ENCODE data around the gene WDR74. TPM values are rescaled to one million over a fixed set of nuclear protein-coding genes. Genes with fewer than 3 reads are reported as not detected.
A peak's percentile ranks its signal among the peaks of the same experiment; 100 is the strongest.

WDR74 gene
- total RNA-seq, 1 experiment from 2014 or later: 56.6 TPM

DNA sequence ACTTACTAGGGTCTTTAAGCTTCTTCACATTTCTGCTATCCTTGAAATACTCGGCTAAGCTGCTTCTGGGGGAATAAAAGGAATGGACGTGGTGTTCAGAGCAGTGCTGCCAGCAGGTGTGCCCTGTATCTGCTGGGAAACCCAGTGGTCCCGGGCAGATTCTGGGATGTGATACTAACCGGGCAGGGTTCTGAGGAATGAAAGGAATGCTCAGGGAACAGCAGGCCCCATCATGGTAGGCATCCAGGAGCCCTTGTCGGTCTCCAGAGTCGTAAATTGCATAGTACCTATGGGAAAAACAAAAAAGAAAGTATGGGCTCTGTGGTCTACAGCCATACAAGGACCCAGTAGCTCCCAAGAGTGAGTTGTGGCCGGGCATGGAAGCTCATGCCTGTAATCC is 43.1 kb downstream of the WDR74 start:
- DNase-seq (ENCODE audit: low read depth): no peak

GRCh38 chr11:62794201-62794775 is 45.1 kb downstream of the WDR74 start:
- no peak for DNase-seq (ENCODE audit: low read depth)

- DNase-seq (ENCODE audit: low read depth): no peak
Observed at GRCh38 chr11:62792202-62792575, 47.2 kb downstream of the WDR74 start.

- peak; percentile 76 for DNase-seq (ENCODE audit: low read depth)
Observed at GRCh38 chr11:62791501-62792201, 47.7 kb downstream of the WDR74 start, which contains the start of gene TMEM223. TMEM223 (minus strand) TSS chr11:62792006; CDS start chr11:62791994, 12 bp downstream.

GRCh38 chr11:62789576-62789975 is 49.8 kb downstream of the WDR74 start:
- no peak for DNase-seq (ENCODE audit: low read depth)

DNA sequence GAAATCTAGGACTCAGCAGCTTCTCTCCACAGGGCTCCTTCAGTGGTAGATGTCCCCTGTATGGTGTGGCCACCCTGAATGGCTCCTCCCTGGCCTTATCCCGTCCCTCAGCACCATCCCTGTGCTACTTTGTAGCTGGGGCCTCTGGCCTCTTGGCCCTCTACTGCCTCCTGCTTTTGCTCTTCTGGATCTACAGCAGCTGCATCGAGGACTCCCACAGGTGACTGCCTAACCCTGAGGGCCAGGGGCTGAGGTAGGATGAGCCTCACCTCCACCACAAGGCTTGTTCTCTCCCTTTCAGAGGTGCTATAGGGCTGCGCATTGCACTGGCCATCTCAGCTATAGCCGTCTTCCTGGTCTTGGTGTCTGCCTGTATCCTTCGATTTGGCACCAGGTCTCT is 50.4 kb downstream of the WDR74 start:
- no peak for DNase-seq (ENCODE audit: low read depth)

DNA sequence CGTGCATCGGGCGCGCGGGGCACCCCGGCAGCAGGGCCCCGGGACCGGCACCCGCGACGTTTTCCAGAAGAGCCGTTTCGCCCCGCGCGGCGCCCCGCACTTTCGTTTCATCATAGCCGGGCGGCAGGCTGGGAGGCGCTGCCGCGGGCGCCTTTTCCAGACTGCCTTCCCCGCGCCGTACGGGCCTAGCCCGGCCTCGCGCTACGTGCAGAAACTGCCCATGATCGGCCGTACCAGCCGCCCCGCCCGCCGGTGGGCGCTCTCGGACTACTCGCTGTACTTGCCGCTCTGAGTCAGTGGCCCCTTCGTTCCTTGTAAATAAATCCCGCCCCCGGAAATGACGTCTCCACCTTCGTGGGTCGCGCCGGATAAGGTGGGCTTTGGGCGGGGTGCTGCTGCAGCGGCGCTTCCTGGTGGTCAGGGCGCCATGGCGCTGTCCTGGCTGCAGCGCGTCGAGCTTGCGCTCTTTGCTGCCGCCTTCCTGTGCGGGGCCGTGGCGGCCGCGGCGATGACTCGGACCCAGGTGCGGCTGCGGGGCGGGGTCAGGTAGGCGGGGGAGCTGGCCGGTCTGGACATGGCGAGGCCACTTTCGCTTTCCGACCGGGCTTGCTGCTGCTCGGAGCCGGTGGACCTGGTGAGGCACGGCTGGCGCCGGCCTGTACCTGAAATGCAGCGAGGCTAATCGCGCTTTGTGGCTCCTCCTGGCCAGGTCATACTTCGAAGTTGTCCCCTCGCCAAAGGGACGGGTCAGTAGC is 52.2 kb downstream of the WDR74 start, which contains the start of gene TMEM179B:
Gene TMEM179B, plus strand, starts transcription at position 398 of the 755 bp plus-strand sequence. Its CDS starts 30 bp downstream, at position 428.
- DNase-seq (ENCODE audit: low read depth): peak; percentile 98

DNA sequence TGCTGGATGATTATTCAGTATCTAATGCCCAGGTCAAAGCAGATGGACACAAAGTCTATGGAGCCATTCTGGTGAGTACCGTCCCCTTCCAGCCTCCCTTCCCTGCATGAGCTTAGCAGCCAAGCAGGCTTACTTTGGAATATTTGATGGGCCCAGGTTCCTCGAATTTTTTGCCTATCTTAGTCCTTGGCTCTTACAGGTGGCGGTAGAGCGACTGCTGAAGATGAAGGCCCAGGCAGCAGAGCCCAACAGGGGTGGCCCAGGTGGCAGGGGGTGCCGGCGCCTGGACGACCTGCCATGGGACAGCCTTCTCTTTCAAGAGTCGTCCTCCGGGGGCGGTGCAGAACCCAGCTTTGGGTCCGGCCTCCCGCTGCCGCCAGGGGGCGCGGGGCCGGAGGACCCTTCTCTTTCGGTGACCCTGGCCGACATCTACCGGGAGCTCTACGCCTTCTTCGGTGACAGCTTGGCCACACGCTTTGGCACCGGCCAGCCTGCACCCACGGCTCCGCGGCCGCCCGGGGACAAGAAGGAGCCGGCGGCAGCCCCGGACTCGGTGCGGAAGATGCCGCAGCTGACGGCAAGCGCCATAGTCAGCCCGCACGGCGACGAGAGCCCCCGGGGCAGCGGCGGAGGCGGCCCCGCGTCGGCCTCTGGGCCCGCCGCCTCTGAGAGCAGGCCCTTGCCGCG is 52.9 kb downstream of the WDR74 start:
- peak; percentile 77 for DNase-seq (ENCODE audit: low read depth)

Other genes starting within 250 kb of the WDR74 start
- gene TUT1, start 248.1 kb downstream of the WDR74 start, total RNA-seq (2014; rRNA removed): 9.0 and 9.8 TPM in 2 replicates
- 142 and 149 TPM in 2 replicates for gene MTA2, start 237.7 kb downstream of the WDR74 start, total RNA-seq (2014; rRNA removed)
- gene EML3, start 226.8 kb downstream of the WDR74 start, total RNA-seq (2014; rRNA removed): 41.5 and 46.8 TPM in 2 replicates
- 8.9 and 10.3 TPM in 2 replicates for gene ROM1, start 226.3 kb downstream of the WDR74 start, total RNA-seq (2014; rRNA removed)
- gene B3GAT3, start 217.6 kb downstream of the WDR74 start, total RNA-seq (2014; rRNA removed): 74.1 and 92.8 TPM in 2 replicates
- gene GANAB, start 193.0 kb downstream of the WDR74 start, total RNA-seq (2014; rRNA removed): 267 and 299 TPM in 2 replicates
- 27.9 and 28.1 TPM in 2 replicates for gene INTS5, start 186.3 kb downstream of the WDR74 start, total RNA-seq (2014; rRNA removed)
- gene C11orf98, start 174.4 kb downstream of the WDR74 start, total RNA-seq (2014; rRNA removed): 55.7 and 72.4 TPM in 2 replicates
- gene CSKMT, start 174.3 kb downstream of the WDR74 start, total RNA-seq (2014; rRNA removed): 3.2 and 8.7 TPM in 2 replicates
- gene UQCC3, start 167.9 kb downstream of the WDR74 start, total RNA-seq (2014; rRNA removed): 11.0 and 16.4 TPM in 2 replicates
- 3.7 and 4.7 TPM in 2 replicates for gene LBHD1, start 167.3 kb downstream of the WDR74 start, total RNA-seq (2014; rRNA removed)
- gene UBXN1, start 160.5 kb downstream of the WDR74 start, total RNA-seq (2014; rRNA removed): 97.0 and 122 TPM in 2 replicates
- gene LRRN4CL, start 150.1 kb downstream of the WDR74 start, total RNA-seq (2014; rRNA removed): 41.4 and 68.1 TPM in 2 replicates
- gene BSCL2, start 132.2 kb downstream of the WDR74 start, total RNA-seq (2014; rRNA removed): 80.1 and 86.2 TPM in 2 replicates
- gene GNG3, start 131.9 kb downstream of the WDR74 start, total RNA-seq (2014; rRNA removed): not detected in 2 replicates
- gene HNRNPUL2, start 112.1 kb downstream of the WDR74 start, total RNA-seq (2014; rRNA removed): 8.7 and 14.4 TPM in 2 replicates
- 31.8 and 53.4 TPM in 2 replicates for gene TTC9C, start 111.1 kb downstream of the WDR74 start, total RNA-seq (2014; rRNA removed)
- gene ZBTB3, start 85.4 kb downstream of the WDR74 start, total RNA-seq (2014; rRNA removed): 6.7 and 9.2 TPM in 2 replicates
- 82.5 and 86.6 TPM in 2 replicates for gene POLR2G, start 78.0 kb downstream of the WDR74 start, total RNA-seq (2014; rRNA removed)
- gene TAF6L, start 68.2 kb downstream of the WDR74 start, total RNA-seq (2014; rRNA removed): 21.7 and 25.9 TPM in 2 replicates
- gene TMEM179B, start 52.2 kb downstream of the WDR74 start, total RNA-seq (2014; rRNA removed): 53.6 and 78.5 TPM in 2 replicates
- gene TMEM223, start 47.6 kb downstream of the WDR74 start, total RNA-seq (2014; rRNA removed): 26.9 and 32.6 TPM in 2 replicates
- 34.2 and 39.6 TPM in 2 replicates for gene NXF1, start 34.1 kb downstream of the WDR74 start, total RNA-seq (2014; rRNA removed)
- 21.5 and 25.2 TPM in 2 replicates for gene STX5, start 7.5 kb downstream of the WDR74 start, total RNA-seq (2014; rRNA removed)
- gene TEX54, start 6.7 kb downstream of the WDR74 start, total RNA-seq (2014; rRNA removed): not detected in 2 replicates
- 121 and 132 TPM in 2 replicates for gene SLC3A2, start 41.3 kb upstream of the WDR74 start, total RNA-seq (2014; rRNA removed)
- not detected in 2 replicates for gene CHRM1, start 81.8 kb upstream of the WDR74 start, total RNA-seq (2014; rRNA removed)
- gene SLC22A6, start 145.4 kb upstream of the WDR74 start, total RNA-seq (2014; rRNA removed): not detected in 2 replicates
- gene SLC22A8, start 176.3 kb upstream of the WDR74 start, total RNA-seq (2014; rRNA removed): not detected in 2 replicates